GM21723 (cell line): ENCODE data around the gene CLASP1.
"Not testable (repeated sequence)": the region's sequence is repeated elsewhere in the genome, so short reads cannot be mapped to it uniquely, and the experiment has no call there.

Source experiments
- ATAC-seq: cut with Tn5 transposase; IDR thresholded peaks from one replicate; pipeline ENCODE4 v1.9.1; 2021; ENCODE audit warnings: mild to moderate bottlenecking, moderate library complexity; ENCODE audit not compliant: unreplicated experiment

The CLASP1 gene

DNA sequence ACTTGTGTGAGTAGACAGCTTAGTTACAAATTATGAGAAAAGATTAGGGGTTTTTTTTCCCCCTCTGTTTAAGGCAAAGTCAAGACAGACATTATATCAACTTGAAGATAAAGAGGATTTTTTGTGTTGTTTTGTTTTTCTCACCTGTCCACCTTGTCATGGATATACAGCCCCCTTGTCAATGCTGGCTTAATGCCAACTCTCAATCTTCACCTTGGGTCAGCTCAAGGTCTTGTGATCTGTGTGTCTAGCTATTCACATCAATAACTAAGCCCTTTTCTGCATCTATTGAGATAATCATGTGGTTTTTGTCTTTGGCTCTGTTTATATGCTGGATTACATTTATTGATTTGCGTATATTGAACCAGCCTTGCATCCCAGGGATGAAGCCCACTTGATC is 211.0 kb downstream of the CLASP1 start:
- ATAC-seq = not testable (repeated sequence)

DNA sequence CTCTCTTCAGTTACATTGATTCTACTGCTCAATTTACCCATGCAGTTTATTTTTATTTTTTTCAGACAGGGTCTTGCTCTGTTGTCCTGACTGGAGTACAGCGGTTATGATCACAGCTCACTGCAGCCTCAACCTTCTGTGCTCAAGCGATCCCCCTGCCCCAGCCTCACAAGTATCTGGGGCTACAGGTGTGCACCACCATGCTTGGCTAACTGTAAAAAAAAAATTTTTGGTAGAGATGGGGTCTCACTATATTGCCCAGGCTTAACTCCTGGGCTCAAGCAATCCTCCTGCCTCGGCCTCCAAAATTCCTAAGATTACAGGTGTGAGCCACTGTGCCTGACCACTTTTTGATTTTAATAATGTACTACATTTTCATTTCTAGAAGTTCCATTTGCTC is 212.3 kb downstream of the CLASP1 start:
- no peak for ATAC-seq

DNA sequence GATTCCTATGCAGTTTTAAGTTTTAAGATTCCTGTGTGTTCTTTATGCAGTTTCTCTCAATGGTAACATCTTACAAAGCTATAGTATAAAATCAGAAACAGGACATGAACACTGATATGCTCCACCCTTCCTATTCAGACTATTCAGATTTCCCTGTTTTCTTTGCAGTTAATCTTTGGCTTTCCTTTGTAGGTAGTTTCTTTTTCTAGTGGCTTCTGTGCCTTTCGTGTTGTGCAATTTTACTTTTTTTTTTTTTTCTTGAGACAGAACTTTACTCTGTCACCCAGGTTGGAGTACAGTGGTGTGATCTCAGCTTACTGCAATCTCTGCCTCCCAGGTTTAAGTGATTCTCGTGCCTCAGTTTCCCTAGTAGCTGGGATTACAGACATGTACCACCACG is 213.5 kb downstream of the CLASP1 start:
- ATAC-seq = no peak

DNA sequence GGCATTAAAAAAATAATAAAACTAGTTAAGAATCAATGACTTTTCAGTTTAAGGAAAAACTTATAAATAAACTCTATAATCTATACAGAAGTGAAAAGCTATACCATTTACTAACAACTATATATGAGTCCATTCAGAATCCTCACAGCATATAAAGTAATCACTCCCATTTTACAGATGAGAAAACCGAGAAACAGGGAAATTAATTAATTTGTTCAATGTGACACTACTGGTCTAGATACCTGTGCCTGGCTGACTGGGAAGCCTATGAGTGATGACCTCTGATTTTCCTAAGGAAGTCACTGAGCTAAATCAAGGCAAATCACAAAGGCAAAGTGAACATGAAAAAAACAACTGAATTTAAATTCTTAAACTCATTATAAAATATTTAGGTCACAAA is 218.0 kb downstream of the CLASP1 start:
- no peak for ATAC-seq

DNA sequence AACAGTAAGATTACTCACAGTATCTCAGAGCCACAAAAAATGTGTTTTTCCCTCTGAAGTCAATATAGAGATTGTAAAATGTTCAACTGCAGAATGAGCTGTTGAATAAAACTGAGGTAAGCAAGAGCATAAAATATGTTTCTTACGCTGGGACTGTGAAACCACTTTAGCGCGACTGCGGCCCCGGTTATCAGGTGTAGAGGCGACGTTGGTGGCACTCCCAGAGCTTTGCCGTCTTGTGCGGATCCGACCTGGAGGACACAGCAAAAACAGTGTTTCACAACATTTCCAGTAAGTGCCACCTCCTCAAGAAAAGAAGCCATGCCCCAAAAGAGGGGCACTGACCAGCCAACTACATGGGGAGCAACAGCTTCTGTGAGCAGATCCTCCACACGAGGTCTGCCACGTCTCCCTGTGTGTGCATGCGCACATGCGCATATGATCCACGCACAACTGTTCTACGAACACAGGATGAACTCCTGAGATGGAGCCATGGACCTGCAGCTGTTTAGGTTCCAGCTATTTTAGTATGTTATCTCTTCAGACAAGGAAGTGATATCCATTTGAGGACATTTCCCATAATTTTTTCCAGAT is 219.2 kb downstream of the CLASP1 start:
- ATAC-seq = no peak

DNA sequence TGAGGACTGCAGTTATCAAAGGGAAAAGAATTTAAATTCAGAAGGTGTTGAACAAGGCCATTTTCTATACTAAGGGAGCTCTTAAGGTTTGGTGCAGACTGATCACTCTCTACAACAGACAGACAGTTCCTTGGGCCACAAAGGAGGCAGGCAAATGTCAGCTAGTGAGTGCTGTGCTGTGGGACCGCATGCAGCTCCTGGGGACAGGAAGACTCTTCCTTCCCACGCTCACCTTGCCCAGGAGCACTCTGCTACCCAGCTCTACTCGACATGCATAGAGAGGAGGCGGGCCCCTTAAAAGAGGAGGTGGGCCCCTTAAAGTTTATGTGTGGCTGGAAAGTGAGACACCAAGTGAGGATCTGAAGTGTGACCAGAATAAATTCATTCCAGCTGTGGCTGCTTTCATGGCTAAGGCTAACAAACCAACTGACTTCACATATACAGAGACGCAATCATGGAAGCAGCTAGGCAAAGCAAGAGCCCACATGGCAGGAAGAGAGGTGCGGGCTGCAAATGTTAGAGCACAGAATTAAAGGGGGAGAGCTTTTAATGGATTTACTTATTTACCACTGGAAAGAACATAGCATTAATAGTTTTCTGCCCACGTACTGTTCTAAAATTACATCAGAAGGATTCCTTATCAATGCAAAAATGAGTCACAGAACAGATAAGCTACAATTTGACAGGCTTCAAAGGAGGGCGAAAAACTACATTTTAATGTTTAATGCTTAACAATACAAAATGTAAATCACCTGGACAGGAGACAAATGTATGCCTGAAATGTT is 220.0 kb downstream of the CLASP1 start:
- ATAC-seq = no peak

DNA sequence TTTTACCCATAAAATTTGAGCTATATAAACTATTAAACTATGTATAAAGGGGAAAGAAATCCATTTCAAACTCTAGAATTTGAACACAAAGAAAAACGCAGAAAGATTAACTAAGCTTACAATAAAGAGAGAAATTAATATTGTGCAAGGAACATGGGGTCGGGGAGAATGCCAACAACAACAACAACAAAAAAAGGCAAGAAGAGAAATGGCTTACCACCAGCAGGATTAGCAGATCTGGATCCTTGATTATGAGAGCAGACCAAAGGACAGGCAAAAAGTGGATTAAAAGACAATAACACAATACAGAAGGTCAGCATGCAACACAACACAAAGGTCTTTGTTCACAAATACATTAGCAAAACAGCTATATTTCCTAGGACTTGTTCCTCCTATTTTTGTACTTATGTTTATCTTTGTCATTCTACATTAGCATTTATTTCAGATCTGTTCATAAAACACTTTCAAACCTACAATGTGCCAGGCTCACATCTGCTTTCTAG is 222.0 kb downstream of the CLASP1 start:
- no peak for ATAC-seq

DNA sequence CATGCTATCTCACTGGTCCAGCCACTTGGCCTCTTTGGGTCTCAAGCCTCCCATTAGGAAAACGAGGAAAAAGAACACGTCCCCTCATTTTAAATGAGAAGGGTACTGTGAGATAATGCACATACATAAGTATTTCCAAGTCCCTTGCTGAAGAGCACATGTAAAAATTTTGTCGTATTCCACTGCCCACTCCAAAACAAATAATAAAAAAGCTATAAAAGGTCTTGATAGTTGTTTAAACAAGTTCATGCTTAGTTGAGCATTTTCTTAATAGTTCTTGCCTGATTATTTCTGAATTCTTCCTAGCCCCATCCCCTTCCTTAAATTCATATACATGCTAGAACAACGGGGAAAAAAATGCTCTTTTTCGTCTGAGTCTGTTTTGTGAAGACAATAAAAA is 228.8 kb downstream of the CLASP1 start:
- ATAC-seq = no peak

DNA sequence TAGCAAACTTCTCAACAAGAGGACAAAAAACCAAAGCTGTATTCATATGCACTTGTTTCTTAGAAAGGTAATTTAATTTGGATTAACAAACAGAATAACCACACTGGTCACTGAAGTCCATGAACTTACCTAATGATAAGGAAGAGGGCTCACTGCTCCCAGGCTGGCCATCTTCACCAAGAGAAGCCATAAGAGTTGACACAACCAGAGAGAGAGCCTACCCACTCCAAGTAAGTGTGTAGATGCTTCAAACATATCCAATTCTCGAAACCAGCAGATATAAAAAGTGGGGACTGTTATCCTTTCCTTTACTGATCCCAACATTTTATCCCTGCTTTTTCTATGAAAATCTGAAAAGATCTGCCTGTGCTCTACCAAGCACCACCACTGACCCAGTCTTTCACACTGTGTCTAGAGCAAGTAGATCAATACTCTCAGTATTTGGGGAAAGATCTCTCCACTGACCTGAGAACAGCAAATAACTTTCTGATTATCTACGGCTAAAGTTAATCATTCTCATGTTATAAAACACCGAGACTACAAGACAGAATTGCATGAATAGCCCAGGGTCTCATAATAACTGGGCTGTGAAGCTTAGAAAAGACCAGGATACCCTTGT is 230.1 kb downstream of the CLASP1 start:
- no peak for ATAC-seq

DNA sequence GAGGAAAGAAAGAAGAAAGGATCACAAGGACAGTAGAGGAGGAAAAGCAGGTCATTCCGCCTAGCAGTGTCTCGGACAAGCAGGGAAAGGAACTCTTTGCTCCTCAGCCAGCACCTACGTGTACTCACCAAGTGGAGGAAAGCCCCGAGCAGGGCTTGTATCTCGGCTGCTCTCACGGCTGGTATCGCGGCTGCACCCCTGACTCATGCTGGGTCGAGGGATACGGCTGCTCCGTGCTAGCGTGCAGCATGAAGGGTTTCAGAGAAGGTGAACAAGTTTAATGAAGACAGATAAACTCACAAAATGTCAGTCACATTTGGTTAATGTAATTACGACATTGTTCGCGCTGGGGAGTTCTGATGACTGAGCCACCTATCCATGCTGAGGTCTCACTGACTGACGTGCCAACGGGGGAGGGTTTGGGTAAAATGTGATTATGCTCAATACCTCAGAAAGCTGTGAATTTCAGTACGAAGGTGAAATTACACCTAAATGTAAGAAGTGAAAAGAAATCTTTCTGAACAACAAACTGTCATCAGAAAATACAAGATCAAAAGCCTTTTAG is 230.7 kb downstream of the CLASP1 start:
- no peak for ATAC-seq

DNA sequence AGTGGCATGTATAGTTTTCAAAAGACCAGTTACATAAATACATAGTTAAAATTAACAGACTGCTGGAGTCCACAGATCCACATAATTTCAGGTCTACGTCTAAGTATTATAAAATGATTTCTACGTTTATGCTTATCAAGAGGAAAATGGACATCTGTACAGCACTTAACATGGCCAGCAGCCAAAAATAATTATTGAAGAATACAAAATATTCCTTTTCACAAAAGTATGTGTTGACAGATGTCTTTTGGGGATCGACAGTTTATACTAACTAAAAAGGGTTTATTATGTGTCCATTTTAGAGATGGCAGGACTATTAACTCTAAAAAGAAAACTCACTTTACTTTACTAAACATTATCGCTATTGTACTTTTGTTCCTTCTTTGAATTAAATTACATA is 231.4 kb downstream of the CLASP1 start:
- ATAC-seq = no peak

DNA sequence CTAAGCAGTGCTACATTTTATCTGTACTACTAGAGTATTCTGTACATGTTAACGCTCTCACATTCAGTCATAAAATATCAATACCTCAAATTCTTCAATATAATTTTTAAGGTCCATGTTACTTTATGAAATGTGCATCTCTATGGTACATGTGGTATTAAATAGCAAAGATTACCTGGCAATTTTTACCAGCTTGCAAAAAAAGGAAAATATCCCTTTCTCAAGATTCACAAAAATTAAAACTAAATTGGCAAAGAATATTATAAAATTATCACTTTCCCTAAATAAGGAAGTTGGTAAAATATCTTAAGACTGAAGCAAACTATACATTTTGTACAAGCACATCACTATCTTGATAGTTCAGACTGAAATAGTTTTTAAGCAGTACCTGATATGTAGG is 233.5 kb downstream of the CLASP1 start:
- no peak for ATAC-seq

DNA sequence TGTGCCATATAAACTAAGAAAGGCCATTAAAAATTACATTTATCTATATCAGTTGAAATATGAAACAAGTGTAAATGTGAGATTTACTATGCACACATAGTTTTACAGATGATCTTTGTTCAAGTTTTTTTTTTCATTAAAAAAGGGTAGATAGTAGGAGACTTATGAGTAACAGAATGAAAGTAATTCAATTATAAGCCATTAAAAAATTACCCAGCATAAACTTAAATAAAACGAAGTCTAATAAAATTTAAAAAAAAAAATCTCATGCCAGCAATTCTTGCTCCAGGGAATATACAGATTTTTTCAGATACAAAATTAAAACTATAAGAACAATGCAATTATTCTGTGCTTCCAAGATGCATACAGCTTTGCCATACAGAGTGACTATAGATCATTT is 236.9 kb downstream of the CLASP1 start:
- ATAC-seq = no peak

DNA sequence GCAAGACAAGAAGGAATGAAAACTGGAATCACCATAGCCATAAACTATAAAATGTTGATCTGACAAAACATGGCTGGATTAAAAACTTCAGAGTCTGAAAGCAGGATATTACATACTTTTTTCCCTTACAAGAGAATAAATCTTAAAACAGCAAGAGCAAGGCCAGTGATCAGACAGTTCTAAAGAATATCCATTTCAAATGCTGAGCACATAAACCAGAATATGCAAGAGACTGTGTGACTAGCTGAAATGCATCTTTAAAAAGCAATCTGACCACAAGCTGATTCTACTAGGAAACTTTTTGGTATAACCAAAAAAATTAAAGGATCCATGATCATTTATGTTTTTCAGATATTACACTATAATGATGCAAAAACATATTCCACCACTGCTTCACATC is 239.3 kb downstream of the CLASP1 start:
- no peak for ATAC-seq

DNA sequence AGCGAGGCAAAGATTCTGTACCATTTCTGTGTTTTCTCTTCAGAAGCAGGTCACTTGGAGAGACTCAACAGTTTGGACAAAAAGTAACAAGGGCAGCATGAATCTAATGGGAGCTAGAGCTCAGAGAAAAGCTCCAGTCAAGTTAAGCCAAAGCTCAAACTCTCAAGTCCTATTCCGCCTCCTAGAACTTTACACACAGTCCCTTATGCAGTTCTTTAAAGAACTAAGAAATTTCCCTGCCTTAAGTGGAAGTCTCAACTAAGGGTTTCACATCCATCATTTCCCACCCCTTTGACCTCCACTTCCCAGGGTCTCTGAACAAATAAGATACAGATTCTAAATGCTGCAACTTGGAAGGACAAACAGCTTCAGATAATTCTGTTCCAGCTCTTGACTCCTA is 239.9 kb downstream of the CLASP1 start:
- no peak for ATAC-seq

DNA sequence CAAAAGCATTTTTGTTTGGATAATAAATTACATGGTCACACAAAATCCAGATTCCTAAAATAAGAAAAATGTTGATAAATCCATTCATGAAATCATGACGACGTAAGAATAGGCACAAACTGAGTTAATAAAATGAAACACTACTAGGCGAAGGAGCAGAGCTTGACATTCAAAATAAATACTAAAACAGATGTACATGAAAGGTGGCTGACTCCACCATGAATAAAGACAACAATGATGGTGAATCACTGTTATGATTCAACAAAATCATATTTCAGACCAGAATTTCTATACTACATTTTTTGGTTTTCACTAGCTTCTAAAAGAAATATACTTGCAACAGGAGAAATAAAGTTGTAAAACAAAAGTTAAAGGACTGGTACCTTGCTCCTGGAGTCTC is 240.6 kb downstream of the CLASP1 start:
- no peak for ATAC-seq

DNA sequence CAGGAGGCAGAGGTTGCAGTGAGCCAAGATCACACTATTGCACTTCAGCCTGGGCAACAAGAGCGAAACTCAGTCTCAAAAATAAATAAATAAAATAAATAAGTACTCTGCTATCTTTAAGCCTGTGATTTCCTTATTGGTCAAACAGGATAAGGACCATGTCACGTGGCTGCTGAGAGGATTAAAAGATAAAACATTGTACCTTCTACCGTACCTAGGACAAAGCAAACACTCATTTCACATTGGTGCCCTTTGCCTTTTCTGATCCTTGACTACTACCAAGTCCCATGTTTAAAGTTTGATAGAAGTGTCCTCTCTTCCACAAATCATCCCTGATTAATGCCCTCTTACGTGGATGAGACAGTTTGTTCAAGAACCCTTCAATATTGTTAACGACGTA is 244.0 kb downstream of the CLASP1 start:
- no peak for ATAC-seq

DNA sequence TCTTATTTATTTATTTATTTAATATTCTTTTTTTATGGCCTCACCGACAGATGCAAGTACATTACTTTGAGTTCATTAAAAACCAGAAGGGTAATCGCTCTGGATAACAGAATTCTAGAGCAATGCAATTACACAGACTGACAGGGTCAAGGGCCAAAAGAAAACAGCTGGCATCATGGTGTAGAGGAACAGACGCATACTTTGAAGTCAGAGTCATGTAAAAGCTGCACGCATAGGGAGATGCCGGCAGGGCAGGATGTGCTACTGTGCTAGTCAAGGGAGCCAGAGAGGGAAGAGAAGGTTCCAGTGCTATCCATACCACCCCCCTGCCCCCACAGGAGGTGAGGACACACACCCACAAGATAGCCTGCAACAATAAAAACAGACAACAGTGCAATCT is 249.1 kb downstream of the CLASP1 start:
- no peak for ATAC-seq

DNA sequence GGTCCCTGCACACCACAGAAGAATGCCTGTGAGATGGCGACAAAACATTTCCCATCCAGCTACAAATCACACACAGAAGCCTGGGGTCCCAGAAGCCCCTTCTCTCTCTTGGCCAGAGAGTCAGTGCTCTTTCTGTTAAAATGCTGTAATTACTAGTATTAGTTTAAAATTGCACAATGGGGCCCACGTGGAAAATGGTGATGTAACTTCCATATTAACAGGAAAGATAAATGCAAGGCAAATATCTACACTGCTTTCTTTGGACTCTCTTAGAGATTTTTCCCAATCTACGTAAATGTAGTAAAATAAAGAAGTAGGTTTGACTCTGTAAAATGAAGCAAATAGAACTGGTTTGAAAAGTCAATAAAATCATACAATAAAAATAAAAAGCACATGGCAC is 250.4 kb downstream of the CLASP1 start:
- no peak for ATAC-seq

DNA sequence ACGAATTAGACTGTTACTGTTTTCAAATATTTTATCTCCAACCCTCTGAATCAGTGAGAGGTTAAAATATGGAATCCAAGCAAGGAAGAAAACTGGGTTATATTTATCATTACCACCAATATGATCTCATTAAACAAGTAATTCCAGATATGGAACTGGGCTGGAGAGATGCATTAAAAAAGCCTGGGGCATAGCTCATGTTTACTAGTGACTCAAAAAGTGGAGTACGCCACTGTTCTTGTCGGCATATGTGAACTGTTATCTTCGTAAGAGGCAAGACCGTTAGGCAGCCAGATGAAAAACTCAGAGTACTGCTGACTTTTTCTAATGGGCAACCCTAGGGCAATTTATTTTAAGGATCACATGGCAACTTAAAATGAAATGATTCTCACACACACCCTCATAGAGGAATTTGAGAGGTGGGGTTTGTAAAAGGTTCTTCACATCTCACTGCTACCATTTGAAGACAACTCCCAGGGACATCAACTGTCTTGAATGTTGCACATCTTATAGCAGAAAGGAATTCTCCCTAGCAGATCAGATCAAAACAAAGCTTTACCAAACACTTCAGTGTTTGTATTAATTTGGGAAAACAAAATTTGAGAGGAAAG is 259.1 kb downstream of the CLASP1 start:
- no peak for ATAC-seq

DNA sequence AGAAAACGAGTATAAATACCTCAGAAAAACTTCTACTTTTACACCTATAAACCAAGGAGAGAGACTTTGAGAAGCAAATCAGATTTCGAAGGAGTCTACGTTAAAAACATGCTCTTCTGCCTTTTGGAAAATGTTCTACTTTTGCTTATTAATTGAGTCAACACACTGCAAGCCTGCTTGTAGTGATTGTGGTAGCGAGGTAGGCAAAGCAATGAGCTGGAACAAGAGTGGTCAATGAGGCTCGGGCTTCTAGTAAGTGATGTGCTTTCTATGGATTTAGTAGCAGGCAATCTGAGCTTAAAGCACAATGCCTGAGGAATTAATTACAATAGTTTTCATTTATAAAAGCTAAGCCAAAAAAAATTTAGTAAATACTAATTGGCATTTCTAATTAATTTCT is 260.9 kb downstream of the CLASP1 start:
- ATAC-seq = no peak
